HG02970 (cell line): ENCODE measurements around the gene WDR59.
"Not testable (repeated sequence)": the region's sequence is repeated elsewhere in the genome, so short reads cannot be mapped to it uniquely, and the experiment has no call there.

Experiments used
- ATAC-seq: cut with Tn5 transposase; IDR thresholded peaks from one replicate; pipeline ENCODE4 v1.9.1; 2021; ENCODE audit warnings: mild to moderate bottlenecking, moderate library complexity, moderate number of reproducible peaks; ENCODE audit not compliant: unreplicated experiment, low FRiP score

Gene WDR59, protein sequence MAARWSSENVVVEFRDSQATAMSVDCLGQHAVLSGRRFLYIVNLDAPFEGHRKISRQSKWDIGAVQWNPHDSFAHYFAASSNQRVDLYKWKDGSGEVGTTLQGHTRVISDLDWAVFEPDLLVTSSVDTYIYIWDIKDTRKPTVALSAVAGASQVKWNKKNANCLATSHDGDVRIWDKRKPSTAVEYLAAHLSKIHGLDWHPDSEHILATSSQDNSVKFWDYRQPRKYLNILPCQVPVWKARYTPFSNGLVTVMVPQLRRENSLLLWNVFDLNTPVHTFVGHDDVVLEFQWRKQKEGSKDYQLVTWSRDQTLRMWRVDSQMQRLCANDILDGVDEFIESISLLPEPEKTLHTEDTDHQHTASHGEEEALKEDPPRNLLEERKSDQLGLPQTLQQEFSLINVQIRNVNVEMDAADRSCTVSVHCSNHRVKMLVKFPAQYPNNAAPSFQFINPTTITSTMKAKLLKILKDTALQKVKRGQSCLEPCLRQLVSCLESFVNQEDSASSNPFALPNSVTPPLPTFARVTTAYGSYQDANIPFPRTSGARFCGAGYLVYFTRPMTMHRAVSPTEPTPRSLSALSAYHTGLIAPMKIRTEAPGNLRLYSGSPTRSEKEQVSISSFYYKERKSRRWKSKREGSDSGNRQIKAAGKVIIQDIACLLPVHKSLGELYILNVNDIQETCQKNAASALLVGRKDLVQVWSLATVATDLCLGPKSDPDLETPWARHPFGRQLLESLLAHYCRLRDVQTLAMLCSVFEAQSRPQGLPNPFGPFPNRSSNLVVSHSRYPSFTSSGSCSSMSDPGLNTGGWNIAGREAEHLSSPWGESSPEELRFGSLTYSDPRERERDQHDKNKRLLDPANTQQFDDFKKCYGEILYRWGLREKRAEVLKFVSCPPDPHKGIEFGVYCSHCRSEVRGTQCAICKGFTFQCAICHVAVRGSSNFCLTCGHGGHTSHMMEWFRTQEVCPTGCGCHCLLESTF

DNA sequence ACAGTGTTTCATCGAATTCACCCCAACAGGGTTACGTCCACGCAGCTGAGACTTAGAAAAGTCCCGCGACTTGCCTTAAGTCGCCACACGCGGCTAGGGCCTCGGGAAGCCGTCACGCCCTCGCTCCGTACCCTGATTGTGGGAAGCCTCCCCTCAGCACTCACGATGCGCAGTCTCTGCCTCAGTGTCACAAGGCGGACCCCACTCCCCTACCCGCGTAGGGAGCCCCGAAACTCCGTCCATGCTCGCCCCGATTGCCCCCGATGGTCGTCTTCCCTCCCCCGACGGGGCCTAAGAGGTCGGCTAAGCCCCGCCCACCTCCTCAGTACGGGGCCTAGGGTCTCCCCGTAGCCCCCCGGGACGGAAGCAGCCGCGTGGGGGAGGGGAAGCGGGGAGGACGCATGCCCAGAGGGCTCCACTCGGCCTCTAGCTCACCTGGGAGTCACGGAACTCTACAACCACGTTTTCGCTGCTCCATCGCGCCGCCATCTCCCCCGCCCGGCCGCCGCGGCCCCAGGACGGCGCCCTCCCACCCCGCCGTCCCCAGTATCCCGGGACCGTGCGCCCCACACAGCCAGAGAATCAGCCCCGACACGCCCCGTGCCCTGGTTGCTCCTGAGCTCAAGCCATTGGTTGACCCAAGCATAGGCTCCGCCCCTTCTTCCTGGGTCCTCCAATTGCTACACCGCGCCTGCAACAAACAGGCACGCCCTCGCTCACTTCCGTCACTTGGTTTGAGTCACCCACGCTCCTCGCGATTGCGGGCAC, at the start of gene WDR59:
WDR59 (minus strand) TSS at position 595 of the 768 bp plus-strand sequence; CDS start at position 489, 106 bp downstream.
- ATAC-seq = peak; percentile 99

DNA sequence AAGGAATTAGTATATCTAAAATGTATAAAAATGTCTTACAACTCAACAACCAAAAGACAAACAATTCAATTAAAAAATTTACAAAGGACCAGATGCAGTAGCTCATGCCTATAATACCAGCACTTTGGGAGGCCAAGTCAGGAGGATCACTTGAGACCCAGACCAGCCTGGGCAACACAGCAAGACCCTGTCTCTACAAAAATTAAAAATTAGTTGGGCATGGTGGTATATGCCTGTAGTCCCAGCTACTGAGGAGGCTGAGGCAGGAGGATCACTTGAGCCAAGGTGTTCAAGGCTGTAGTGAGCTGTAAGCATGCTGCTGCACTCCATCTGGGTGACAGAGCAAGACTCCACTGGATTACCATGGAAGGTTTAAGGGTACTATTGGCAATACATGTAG, 47.7 kb upstream of the WDR59 start:
- ATAC-seq = no peak

DNA sequence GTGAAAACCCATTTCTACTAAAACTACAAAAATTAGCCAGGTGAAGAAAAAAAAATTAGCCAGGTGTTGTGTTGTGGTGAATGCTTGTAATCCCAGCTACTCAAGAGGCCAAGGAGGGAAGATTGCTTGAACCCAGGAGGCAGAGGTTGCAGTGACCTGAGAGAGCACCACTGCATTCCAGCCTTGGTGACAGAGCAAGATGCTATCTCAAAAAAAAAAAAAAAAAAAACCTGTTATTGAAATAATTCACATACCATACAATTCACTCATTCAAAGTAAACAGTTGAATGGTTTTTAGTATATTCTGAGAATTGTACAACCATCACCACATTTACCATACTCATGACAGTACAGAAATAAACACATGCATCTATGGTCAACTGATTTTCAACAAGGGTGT, 44.9 kb upstream of the WDR59 start:
- no peak for ATAC-seq

DNA sequence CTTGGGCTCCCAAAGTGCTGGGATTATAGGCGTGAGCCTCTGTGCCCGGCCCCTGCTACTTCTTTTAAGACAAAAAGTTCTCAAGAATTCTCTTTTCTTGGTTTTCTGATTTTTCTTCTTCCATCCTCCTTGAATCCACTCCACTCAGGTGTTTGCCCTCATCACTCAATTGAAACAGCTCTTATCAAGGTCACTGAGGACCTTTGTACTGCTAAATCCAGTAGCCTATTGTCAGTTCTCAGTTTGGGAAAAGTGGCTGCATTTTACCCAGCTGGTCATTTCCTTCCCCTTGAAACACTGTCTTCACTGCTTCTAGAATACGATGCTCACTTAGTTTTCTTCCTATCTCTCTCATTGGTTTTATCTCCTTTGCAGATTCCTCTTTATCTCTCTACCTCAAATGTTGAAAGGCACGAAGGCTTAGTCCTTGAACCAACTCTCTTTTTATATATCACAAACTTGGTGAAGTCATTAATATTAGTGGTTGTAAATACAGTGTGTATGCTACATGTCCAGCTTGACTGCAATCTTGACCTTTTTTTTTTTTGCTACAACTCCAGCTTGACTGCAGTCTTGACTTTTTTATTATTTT, 43.7 kb upstream of the WDR59 start:
- ATAC-seq = no peak

DNA sequence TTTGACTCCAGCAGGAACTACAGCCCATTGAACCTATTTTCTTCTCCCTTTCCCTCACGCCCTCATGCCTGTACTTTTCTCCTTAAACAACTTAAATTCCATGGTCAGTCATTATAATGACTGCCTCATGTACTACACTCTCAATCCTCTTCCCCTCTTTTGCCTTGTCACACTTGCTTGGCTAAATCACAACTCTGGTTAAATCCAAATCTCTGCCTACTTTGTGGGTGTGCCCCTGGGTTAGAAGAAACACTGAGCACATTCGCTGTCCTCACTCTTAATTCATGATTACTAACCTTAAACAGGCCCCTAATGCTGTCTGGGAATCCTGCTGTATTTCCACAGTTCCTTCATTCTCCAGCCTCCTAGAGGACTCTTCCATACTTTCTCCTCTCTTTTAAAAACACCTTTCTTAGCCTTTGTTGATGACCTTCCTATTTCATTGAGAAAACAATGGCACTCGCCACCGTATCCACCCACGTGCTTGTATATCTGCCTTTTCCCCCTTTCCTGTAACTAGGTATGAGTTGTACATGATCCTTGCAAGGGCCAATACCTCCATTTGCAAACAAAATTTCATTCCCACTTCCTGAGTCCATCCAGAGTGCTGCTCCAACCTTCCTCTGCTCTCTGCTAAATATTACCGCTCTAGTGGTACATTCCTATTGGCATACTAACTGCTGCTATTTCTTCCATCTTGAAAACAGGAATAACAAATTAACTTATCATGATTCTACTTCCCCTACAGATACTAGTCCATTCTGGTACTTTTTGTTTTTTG, 42.8 kb upstream of the WDR59 start:
- no peak for ATAC-seq

DNA sequence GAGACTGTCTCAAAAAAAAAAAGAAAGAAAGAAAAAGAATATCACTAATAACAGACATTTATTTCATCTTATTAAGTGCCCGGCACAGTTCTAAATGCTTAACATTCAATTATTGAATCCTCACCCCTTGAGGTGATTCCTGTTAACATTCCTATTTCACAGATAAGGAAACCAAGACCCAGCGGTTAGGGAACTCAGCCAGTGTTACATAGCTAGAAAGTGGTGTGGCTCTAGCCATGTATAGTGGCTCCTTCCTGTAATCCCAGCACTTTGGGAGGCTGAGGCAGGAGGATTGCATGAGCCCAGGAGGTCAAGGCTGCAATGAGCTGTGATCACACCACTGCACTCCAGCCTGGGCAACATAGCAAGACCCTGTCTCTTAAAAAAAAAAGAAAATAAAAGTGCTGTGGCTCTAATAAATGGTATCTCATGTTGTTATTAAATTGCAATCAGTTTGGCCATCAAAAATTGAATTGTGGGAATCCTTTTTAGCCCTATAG, 42.0 kb upstream of the WDR59 start:
- no peak for ATAC-seq

DNA sequence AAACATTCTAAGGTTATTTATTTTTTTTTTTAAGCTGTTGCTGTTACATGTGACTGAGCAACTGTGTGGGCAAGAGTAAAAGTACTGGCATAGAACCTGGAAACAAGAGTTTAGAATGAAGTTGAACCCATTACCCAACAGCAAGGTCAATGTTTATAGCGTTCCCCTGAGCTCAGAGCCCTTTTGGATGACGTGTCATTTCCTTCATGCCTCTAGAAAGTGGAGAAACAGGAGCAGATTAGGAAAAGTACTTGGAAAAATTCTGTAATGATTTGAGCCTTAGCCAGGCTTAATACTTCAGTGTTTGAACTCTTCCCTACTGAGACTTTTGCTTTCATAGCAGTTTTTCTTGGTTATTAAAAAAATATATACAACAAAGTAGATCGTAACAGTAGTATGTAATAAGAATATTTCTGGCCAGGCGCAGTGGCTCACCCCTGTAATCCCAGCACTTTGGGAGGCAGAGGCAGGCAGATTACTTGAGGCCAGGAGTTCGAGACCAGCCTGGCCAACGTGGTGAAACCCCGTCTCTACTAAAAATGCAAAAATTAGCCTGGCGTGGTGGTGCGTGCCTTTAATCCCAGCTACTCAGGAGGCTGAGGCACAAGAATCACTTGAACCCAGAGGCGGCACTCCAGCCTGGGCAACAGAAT, 41.4 kb upstream of the WDR59 start:
- ATAC-seq = not testable (repeated sequence)

DNA sequence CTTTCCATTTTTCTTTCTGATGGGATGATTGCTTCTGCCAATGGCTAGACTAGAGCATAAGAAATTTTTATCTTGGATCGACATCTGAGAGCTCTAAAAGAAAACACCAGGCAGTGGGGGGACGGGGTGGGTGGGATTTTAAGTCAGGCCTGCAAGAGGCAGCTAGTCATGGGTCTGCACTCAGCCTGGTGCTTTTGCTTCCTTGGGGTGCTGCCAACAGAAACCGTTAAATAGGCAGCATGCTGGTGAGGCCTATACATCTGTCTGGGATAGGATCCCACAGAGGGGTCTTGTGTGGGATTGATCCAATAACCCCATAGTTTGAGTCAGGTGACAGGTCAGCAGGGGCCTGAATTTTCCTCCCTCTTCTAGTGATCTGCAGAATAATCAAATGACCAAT, 40.8 kb upstream of the WDR59 start:
- ATAC-seq = no peak

DNA sequence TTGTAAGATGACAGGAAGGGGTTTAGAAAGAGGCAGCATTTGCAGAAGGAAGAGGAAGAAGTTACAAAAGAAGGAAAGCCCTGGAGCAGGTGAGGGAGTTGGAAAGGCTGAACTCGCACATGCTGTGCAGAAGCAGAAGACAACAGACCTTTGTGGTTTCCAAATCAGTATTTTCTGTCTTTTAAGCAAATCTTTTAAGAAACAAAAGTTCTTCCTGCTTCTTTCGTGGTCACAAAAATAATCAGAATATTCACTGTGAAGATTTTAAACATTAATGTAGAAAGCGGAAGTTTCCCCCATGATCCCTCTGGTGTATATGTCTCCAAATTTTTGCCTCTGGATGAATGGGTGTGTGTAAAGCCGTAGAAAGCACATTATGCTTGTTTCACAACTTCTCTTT, 39.7 kb upstream of the WDR59 start:
- no peak for ATAC-seq

DNA sequence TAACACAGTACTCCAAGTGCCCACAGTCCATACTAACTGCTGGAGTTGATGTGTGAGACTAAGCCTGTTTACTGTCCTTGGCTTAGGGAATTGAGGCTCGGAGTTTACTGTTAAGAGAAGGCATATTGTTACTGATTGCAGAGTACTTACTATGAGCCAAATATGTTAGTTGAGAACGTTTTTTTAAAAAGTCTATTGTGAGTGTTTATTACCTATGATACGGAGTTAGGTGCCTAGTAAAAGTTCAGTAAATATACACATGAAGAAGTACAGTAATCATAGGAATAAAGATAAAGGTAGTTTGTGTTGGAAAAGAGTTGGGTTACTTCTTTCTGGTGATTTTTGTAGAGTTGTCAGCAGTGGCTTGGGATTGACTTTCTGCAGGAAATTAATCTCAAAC, 39.3 kb upstream of the WDR59 start:
- no peak for ATAC-seq

DNA sequence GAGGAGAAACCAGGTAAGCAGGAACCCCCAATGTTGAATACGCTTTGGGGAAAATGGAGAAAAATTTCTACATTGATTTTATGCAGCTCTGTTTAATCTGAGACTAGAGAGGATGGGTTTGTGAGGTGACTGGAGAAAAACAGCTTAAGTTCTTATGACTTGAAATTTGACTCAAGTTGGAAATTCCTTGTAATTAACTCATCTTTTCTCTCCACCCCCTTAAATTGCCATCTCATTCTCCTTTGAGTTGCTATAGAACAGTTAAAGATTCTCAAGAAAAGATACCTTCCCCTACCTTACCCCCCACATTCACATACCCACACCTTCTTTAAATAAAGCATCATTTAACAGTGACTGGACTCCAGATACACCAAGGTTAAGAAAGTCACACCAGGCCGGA, 38.1 kb upstream of the WDR59 start:
- no peak for ATAC-seq

DNA sequence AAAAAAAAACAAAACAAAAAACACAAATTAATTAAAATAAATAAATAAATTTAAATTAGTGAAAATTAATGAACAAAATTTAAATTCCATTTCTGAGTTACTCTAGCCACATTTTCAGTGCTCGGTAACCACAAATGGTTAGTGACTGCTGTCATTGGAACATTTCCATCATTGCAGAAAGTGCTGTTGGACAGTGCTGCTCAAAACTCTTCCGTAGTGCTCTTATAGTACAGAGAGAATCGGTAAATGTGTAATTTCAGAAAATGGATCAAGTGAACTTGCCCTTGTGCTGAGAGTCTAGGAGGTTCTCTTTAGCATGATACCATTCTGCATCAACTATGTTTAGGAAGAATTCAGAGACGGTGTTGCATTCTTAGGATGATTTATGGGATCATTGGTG, 37.6 kb upstream of the WDR59 start:
- no peak for ATAC-seq

DNA sequence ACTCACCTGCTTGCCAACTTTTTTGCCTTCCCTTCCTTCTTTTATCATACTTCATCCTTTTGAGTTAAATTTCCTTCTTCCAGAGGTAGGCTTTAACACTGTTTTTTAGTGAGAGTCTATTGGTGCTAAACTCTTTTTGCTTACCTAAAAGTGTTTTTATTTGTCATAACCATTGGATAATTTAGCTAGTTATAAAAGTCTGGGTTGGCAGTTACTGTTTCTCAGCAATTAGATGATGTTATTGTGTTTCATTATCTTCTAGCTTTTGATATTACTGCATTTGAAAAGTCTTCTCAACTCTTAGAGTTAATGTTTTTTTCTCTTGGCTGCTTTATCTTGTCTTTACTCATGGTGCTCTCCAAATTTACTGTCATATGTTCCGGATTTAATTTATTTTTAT, 36.5 kb upstream of the WDR59 start:
- no peak for ATAC-seq

DNA sequence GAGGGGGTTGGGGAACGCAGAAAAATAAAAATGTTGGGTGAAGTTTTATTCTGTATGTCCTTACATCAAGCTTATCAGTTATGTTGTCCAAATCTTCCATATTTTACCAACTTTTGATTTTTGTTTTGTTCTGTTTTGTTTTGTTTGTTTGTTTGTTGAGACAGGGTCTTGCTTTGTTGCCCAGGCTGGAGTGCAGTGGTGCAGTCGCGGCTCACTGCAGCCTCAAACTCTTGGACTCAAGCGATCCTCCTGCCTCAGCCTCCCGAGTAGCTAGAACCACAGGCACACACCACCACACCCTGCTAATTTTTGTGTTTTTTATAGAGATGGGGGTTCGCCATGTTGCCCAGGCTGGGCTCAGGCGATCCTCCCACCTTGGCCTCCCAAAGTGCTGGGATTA, 34.7 kb upstream of the WDR59 start:
- no peak for ATAC-seq

DNA sequence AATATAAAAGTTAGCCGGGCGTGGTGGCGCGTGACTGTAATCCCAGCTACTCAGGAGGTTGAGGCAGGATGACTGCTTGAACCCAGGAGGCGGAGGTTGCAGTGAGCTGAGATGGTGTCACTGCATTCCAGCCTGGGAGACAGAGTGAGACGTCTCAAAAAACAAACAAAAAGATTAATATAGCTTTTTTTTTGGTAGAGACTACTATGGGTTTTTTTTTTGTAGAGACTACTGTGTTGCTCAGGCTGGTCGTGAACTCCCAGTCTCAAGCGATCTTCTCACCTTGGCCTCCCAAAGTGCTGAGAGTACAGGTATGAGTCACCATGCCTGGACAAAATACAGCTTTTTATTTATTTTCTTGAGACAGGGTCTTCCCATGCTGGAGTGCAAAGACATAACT, 34.1 kb upstream of the WDR59 start:
- ATAC-seq = no peak

DNA sequence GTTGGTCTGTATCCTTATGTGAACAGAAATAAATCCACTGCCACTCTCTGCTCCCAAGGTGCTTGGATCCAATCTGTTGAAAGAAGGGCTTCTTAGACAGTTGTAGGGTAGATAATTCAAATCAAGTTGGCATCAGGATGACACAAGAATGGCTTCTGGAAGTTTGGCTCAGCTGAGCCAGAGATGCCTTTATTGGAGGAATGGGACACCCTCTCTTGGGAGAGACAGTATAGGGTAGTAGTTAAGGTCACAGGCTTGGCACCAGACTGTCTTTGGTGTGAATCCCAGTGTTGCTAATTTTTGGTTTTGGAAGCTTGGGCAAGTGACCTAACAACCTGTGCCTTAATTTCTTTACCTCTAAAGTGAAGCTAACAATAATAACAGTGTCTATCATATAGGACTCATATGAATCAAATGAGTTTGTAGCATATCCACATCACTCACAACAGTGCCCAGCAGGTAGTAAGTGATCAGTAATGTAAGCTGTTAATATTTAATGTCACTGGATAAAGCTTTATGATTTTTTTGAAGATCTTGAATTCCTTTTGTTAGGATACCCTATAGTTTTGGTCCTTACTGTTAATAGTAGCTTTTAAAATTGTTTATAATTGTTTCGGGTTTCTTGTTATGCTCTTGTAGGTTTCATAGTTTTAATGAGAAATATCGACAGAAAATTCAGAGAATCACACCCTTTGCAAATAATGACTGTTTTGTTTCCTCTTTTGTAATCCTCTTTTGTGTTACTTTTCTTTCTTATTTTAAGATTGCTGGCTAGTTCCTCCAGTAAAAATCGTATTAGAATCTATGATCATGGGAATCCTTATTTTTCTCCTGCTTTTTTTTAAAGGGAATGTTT, 33.0 kb upstream of the WDR59 start:
- ATAC-seq = no peak

DNA sequence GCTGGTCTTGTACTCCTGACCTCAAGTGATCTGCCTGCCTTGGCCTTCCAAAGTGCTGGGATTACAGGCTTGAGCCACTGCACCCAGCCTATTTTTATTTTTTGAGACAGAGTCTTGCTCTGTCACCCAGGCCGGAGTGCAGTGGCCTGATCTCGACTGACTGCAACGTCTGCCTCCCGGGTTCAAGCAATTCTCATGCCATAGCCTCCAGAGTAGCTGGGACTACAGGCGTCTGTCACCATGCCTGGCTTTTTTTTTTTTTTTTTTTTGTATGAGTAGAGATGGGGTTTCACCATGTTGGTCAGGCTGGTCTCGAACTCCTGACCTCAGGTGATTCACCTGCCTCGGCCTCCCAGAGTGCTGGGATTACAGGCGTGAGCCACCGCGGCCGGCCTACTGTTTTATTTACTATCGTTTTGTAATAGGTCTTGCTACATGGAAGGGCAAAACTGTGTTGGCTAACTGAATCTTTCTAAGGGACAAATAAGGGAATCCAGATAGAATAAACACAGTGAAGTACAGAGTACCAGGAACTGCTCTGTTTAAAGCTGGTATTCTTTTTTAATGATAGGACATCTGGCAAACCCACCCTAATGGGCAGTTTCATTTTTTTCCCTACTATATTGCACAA, 31.6 kb upstream of the WDR59 start:
- not testable (repeated sequence) for ATAC-seq

DNA sequence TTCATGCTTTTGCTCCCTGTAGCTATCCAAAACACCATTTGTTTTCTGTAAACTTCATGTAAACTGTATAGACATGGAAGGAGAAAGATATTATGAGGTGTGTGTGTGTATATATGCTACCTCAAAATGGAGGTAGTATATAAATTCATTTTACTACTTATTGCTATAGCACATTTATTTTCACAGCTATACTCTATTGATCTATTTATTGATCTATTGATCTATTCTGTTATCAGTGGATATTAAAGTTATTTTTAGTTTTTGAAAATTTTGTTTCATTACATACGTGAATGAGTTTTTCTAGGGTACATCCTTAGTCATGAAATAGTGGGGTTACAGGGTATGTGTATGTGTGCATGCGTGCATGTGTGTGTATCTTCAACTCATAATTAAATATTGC, 29.4 kb upstream of the WDR59 start:
- no peak for ATAC-seq
